Spleen (tissue), 7 donors: ENCODE data around the gene GGA2.

Experiments used
- POLR2A ChIP-seq, 3 donors: fragments of 450-650 bp; IDR thresholded peaks; one replicate each; pipeline ENCODE4 v1.5.1; 2017; ENCODE audit warnings: antibody characterized with exemption in 3 of 3, mild to moderate bottlenecking in 1 of 3
- TF ChIP-seq, protein P1 (sequence below), 11 experiments: fragments of 200-600 bp in 7 of 11; fragments of 450-650 bp in 4 of 11; sonication (generic) in 4 of 11; IDR thresholded peaks in 8 of 11; conservative IDR thresholded peaks in 3 of 11; 1 replicate in 7 of 11; 2 replicates in 4 of 11; pipeline versions ENCODE4 v1.4.0 to v1.8.0; 2016 to 2021; ENCODE audit warnings: antibody characterized with exemption in 11 of 11, inconsistent platforms in 4 of 11, mild to moderate bottlenecking in 1 of 11
- donor health status: DM: no; HTN: no; CAD: no; lungs with moderate emphysema.
- donor health status: DM: no; HTN: no; CAD: no.
- donor health status: DM: no; HTN: no; CAD: no.

DNA sequence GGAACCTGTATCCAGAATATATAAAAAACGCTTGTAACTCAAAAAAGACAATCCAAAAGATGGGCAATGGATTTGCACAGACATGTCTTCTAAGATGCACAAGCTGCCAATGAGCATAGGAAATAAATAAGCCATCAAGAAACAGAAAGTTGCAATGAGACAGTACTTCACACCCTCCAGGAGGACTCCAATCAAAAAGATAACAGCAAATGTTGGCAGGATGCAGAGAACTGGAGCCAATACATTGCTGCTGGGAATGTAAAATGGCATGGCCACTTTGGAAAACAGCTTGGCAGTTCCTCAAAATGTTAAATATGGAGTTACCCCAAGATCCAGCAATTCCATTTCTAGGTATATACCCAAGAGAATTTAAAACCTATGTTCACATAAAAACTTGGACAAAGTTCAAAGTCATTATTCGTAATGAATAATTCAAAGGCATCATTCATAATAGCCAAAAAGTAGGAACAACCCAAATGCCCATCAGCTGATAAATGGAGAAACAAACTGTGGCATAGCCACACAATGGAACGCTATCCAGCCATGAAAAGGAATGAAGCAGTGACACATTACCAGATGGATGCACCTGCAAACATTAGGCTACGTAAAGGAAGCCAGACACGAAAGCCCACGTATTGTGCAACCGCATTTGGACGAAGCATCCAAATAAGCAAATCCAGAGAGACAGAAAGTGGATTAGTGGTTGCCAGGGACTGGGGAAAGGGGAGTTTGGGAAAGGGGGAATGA, 25.6 kb downstream of the GGA2 start:
- TF ChIP-seq, protein P1, sequence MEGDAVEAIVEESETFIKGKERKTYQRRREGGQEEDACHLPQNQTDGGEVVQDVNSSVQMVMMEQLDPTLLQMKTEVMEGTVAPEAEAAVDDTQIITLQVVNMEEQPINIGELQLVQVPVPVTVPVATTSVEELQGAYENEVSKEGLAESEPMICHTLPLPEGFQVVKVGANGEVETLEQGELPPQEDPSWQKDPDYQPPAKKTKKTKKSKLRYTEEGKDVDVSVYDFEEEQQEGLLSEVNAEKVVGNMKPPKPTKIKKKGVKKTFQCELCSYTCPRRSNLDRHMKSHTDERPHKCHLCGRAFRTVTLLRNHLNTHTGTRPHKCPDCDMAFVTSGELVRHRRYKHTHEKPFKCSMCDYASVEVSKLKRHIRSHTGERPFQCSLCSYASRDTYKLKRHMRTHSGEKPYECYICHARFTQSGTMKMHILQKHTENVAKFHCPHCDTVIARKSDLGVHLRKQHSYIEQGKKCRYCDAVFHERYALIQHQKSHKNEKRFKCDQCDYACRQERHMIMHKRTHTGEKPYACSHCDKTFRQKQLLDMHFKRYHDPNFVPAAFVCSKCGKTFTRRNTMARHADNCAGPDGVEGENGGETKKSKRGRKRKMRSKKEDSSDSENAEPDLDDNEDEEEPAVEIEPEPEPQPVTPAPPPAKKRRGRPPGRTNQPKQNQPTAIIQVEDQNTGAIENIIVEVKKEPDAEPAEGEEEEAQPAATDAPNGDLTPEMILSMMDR (IDR thresholded peaks at IDR 0.05 in 8 of 11, conservative IDR thresholded peaks at IDR 0.05 in 3 of 11): no peak
- TF ChIP-seq POLR2A (IDR thresholded peaks at IDR 0.05): no peak
